ENCODE results near the gene PFN2.
"Not testable (repeated sequence)": the region's sequence is repeated elsewhere in the genome, so short reads cannot be mapped to it uniquely, and the experiment has no call there.

PFN2 gene

DNA sequence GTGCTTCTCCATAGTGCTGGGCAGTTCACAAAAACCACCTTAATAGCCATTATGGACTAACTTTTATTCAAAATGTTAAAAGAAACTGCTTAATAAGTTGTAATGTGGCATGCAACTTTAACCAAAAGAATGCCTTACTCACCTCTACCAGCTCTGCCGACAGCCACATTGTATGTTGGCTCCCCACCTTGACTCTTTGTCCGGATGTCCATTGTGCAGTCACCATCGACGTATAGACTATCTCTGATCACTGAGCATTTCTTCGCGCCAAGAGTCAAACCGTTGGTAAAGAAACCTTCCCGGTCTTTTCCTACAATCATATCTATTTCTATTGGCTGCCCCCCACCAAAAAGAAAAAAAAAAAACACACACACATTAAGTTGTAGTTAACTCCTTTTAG, 2.5 kb downstream of the PFN2 start:
- DNase-seq (ENCODE audit: low spot score), result peak; percentile 14

GRCh38 chr3:149967086-149967685, 3.5 kb downstream of the PFN2 start:
- peak; percentile 75 for DNase-seq (ENCODE audit: low spot score)

DNA sequence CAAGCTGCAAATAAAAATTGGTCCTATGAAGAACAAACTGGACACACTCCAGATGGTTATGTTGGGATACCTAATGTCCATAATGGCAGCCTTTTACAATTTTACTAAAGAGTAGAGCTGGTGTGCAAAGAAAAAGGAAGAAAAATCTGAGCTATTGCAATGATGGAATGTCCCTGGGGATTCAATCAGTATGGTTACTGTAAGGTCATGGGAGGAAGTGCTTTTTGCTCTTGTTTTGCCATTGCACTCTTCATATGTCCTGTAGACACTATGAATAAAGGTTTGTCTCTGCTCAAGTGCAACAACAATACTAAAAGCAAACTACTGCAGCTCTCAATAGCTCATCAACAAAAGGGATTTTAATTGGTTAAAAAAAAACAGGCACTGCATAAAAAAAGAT, 5.4 kb downstream of the PFN2 start:
- no peak for DNase-seq (ENCODE audit: low spot score)

GRCh38 chr3:149964291-149964690, 6.4 kb downstream of the PFN2 start:
- DNase-seq (ENCODE audit: low spot score), result no peak

DNA sequence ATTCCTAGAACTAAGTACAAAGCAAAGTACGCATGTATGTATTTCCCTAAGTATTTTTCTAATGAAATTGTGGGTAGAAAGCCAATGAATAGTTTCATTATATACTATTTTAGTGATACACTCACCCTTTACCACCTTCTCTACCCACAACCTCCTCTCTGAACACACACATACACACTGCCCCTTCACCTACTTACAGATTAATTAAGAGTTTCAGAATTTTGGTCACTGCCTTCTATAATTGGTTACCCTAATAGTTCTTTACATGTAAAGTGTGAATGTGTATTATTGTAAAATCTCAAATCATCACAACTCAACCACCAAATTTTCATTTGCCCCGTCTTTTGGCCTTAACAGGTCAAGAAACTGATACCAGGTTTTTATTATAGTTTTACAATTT, 7.2 kb downstream of the PFN2 start:
- no peak for DNase-seq (ENCODE audit: low spot score)

DNA sequence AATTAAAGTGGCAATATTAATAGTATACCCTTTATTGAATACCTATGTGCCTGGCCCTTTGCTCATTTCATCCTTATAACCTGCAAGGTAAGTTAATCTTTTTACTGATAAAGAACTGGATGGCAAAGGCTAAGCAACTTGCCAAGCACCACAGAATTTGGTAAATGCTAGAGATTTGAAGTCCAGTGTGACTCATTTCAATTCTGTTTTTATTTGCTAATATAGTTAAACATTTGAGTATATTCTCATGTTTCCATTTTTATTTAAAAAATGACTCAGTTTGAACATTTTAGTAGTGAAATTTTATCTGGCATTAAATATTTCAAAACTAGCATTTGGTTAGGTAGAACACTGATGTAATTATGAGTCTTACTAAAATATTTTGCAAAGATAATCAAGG, 11.3 kb downstream of the PFN2 start:
- DNase-seq (ENCODE audit: low spot score), result no peak

- no peak for DNase-seq (ENCODE audit: low spot score)
Measured at GRCh38 chr3:149958171-149958796, 12.4 kb downstream of the PFN2 start.

DNA sequence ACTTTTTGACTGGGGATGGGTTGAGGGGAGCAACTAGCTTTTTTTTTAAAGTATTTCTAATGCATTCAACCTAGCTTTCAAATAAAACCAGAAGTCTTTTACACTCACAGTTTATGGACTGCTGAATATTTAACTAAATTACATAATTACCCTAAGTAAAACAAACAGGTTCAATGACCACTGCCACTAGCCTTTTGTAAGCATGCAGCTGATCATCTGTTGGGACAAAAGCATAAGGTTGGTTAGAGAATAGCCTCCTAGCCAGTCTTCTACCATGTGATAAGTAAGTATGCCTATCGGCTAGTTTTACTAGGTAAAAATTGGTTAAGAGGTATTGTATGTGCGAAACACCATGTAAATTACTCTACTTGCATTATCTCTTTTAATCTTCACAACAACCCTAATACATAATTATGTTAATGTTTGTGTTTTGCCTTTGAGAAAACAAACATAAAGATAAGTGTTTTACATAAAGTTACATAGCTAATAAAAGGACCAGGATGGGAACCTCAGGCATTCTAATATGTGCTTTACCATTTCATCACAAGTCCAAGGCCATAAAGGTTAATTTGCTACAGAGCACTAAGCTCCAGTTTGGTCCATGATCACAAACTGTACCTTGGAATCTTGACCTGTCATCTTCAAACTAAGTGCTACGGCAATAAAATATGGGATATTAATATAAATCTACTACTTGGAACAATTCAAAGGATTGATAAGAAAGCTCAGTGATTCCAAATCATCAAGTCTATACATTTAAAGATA, 13.2 kb downstream of the PFN2 start:
- DNase-seq (ENCODE audit: low spot score), result no peak

- DNase-seq (ENCODE audit: low spot score), result no peak
Measured at GRCh38 chr3:149955449-149955848, 15.2 kb downstream of the PFN2 start.

DNA sequence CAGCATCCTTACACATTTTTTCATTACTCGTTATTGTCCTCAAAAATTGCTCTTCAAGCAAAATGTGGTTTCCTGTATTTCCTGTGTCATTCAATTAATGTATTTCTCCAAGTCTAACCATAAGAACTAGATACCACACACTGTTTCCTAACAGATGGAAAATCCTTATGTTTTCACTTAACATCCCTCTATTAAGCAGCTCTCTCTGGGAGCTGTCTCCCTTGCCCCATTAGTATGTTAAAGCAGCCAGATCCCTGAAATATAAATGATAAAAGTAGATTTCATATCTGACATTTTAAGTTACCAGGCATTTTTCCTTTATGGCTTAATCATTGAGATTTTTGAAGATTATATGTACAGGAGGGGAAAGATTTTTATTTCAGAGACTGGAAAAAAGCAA, 15.9 kb downstream of the PFN2 start:
- no peak for DNase-seq (ENCODE audit: low spot score)

DNA sequence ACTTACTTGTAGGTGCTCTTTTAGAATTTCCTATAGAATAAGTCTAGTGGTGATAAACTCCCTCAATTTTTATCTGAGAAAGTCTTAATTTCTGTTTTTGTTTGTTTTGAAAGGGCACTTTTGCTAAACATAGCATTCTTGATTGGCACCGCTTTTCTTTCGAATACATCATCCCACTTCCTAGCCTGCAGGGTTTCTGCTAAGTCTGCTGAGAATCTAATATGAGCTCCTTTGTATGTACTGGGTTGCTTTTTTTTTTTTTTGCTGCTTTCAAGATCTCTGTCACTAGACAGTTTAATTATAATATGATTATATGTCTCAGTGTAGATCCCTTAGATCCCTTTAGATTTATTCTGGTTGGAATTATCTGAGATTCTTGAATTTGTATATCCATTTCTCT, 21.5 kb downstream of the PFN2 start:
- no peak for DNase-seq (ENCODE audit: low spot score)

GRCh38 chr3:149947231-149947630, 23.5 kb downstream of the PFN2 start:
- no peak for DNase-seq (ENCODE audit: low spot score)

GRCh38 chr3:149943966-149944365, 26.7 kb downstream of the PFN2 start:
- DNase-seq (ENCODE audit: low spot score), result not testable (repeated sequence)

DNA sequence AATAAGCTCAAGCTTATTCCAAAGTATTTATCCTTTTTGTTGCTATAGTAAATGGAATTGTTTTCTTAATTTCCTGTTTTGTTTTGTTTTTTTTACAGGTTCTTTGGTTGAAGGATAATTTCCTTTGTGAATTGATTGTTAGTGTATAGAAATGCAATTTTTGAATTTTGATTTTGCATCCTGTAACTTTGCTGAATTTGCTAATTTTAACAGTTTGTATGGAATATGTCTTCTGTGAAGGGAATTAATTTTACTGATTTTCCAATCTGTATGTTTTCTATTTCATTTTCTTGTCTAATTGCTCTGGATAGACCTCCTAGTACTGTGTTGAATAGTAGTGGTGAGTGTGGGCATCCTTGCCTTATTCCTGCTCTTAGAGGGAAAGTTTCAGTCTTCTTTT, 28.3 kb downstream of the PFN2 start:
- DNase-seq (ENCODE audit: low spot score), result no peak

GRCh38 chr3:149941946-149942345, 28.7 kb downstream of the PFN2 start:
- no peak for DNase-seq (ENCODE audit: low spot score)

- no peak for DNase-seq (ENCODE audit: low spot score)
Measured at GRCh38 chr3:149941186-149941585, 29.5 kb downstream of the PFN2 start.

GRCh38 chr3:149938392-149939055, 32.2 kb downstream of the PFN2 start:
- not testable (repeated sequence) for DNase-seq (ENCODE audit: low spot score)

GRCh38 chr3:149936812-149937230, 33.9 kb downstream of the PFN2 start:
- DNase-seq (ENCODE audit: low spot score), result peak; percentile 52

- no peak for DNase-seq (ENCODE audit: low spot score)
Measured at GRCh38 chr3:149934524-149934923, 36.2 kb downstream of the PFN2 start.

DNA sequence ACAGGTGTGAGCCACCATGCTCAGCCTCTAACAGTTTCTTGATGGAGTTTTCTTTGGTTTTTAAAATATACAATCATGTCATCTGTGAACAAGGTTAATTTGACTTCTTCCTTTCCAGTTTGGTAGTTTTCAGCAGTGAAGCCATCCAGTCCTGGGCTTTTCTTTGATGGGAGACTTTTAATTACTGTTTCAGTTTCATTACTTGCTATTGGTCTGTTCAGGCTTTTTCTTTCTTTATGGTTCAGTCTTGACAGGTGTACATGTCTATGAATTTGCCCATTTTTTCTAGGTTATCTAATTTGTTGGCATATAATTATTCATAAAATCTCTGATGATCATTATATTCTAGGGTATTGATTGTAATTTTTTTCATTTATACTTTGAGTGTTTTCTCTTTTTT, 36.8 kb downstream of the PFN2 start:
- DNase-seq (ENCODE audit: low spot score), result no peak

DNA sequence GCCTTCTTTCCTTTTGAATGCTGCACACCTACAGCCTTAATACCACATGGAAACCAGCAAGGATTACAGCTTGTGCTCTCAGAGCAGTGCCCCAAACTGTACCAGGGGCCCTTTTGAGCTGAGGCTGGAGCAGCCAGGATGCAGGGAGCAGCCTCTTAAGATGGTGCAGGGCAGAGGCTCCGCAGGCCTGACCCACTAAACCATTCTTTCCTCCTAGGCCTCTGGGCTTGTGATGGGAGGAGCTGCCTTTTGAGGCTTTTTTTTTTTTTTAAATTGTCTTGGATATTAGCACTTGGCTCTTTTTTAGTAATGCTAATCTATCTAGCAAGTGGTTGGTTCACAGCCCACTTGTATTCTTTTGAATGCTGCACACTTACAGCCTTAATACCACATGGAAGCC, 37.7 kb downstream of the PFN2 start:
- no peak for DNase-seq (ENCODE audit: low spot score)

DNA sequence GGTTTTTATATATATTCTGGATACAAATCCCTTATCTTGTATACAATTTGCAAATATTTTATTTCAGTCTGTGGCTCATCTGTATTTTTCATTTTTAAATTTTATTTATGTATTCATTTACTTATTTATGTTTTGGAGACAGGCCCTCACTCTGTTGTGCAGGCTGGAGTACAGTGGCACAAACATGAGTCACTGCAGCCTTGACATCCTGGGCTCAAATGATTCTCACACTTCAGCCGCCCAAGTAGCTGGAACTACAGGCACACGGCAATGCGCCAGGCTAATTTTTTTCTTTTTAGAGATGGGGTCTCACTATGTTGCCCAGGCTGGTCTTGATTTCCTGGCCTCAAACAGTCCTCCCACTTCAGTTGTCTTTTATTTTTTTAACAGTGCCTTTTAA, 50.6 kb downstream of the PFN2 start:
- DNase-seq (ENCODE audit: low spot score), result no peak

DNA sequence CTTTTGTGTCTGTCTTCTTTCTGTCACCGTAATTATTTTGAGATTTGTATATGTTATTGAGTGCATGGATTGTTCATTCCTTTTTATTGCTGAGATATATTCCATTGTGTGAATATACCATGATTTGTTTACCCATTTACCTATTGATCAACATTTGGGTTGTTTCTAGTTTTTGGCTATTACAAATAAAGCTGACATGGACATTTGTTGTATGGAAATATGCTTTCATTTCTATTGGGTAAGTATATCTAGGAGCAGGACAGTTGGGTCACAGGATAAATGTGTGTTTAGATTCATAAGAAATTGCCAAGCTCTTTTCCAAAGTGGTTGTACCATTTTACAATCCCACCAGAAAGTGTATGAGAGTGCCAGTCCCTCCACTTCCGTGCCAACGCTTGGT, 51.2 kb downstream of the PFN2 start:
- no peak for DNase-seq (ENCODE audit: low spot score)

All from kidney capillary endothelial cell (primary cell).